IMR-90 (cell line): ENCODE measurements around the gene KMT2D. TPM values are rescaled to one million over a fixed set of nuclear protein-coding genes. Genes with fewer than 3 reads are reported as not detected.

ENCODE experiments used
- ATAC-seq: fragments of 200-7000 bp; cut with Tn5 transposase; 2 replicates; pipeline ENCODE4 v1.9.1; 2020; ENCODE audit warnings: low read depth, mild to moderate bottlenecking, moderate library complexity
- BruUV-seq: library from RNA; stranded (reverse); fragments of 400-500 nt; replicated peaks from 2 replicates; lab custom pipeline; 2021; lab: Mats Ljungman, UMichigan
- CTCF ChIA-PET: fragments of 300-600 bp; formaldehyde crosslinking; extraction: SDS; loops from one replicate; lab custom pipeline; 2021; ENCODE audit warnings: antibody characterized with exemption; lab: Yijun Ruan, JAX
- POLR2A ChIA-PET: fragments of 300-600 bp; sonication (Branson Sonifier 250); formaldehyde crosslinking; loops from one replicate; lab custom pipeline; 2022; ENCODE audit warnings: antibody characterized with exemption; ENCODE audit not compliant: unreplicated experiment; lab: Charles Lee
- DNase-seq: peaks from one replicate; pipeline ENCODE4 v3.0.0; 2013
- H2AFZ ChIP-seq: replicated peaks from 2 replicates; pipeline ENCODE3; 2013; ENCODE audit warnings: low read length, mild to moderate bottlenecking; ENCODE audit not compliant: poor library complexity
- H2AK5ac ChIP-seq: 2 replicates; pipeline ENCODE4 v1.6.1; 2013; ENCODE audit warnings: low read depth, low read length, inconsistent platforms
- H2AK9ac ChIP-seq: replicated peaks from 2 replicates; pipeline ENCODE3; 2013; ENCODE audit warnings: mild to moderate bottlenecking, low read depth, low read length, moderate library complexity; ENCODE audit not compliant: poor library complexity
- H2BK120ac ChIP-seq: 2 replicates; pipeline ENCODE4 v1.6.1; 2013; ENCODE audit warnings: low read depth, low read length, inconsistent platforms
- H2BK15ac ChIP-seq: 3 replicates; pipeline ENCODE4 v1.6.1; 2013; ENCODE audit warnings: low read depth, low read length, inconsistent platforms
- H2BK20ac ChIP-seq: 2 replicates; pipeline ENCODE4 v1.6.1; 2013; ENCODE audit warnings: low read depth, mild to moderate bottlenecking, inconsistent platforms, low read length, moderate library complexity
- H2BK5ac ChIP-seq: 2 replicates; pipeline ENCODE4 v1.6.1; 2013; ENCODE audit warnings: mild to moderate bottlenecking, low read depth, low read length, inconsistent platforms; ENCODE audit not compliant: poor library complexity, severe bottlenecking
- H3K14ac ChIP-seq: replicated peaks from 2 replicates; pipeline ENCODE4 v1.6.1; 2013; ENCODE audit warnings: low read depth, low read length, inconsistent platforms
- H3K18ac ChIP-seq: 2 replicates; pipeline ENCODE4 v1.6.1; 2013; ENCODE audit warnings: low read depth, low read length, control low read depth
- H3K23ac ChIP-seq: 2 replicates; pipeline ENCODE4 v1.6.1; 2013; ENCODE audit warnings: low read depth, low read length, inconsistent platforms
- H3K27ac ChIP-seq: 2 replicates; pipeline ENCODE4 v1.5.1; 2013; ENCODE audit warnings: mild to moderate bottlenecking, control low read depth, low read length; ENCODE audit not compliant: insufficient read depth
- H3K27me3 ChIP-seq: 2 replicates; pipeline ENCODE4 v1.6.1; 2013; ENCODE audit warnings: low read length; ENCODE audit not compliant: control insufficient read depth, insufficient read depth
- H3K36me3 ChIP-seq: 2 replicates; pipeline ENCODE4 v1.6.1; 2013; ENCODE audit warnings: low read length, mixed read lengths; ENCODE audit not compliant: control insufficient read depth, insufficient read depth
- H3K4ac ChIP-seq: 2 replicates; pipeline ENCODE4 v1.6.1; 2013; ENCODE audit warnings: low read depth, low read length, inconsistent platforms
- H3K4me1 ChIP-seq: 2 replicates; pipeline ENCODE4 v1.6.1; 2013; ENCODE audit warnings: low read length, mixed read lengths; ENCODE audit not compliant: control insufficient read depth, insufficient read depth
- H3K4me2 ChIP-seq: 2 replicates; pipeline ENCODE4 v1.6.1; 2013; ENCODE audit warnings: low read depth, mild to moderate bottlenecking, control low read depth, low read length, moderate library complexity
- H3K4me3 ChIP-seq: 2 replicates; pipeline ENCODE4 v1.5.1; 2013; ENCODE audit warnings: low read depth, mild to moderate bottlenecking, control low read depth, low read length, moderate library complexity; ENCODE audit not compliant: insufficient read depth
- H3K56ac ChIP-seq: 2 replicates; pipeline ENCODE4 v1.6.1; 2013; ENCODE audit warnings: low read length, inconsistent platforms; ENCODE audit not compliant: insufficient read depth; ENCODE audit errors: extremely low read depth
- H3K79me1 ChIP-seq, 2 experiments: 2 replicates each; pipeline ENCODE4 v1.6.1; 2013; ENCODE audit warnings: low read length in 2 of 2, inconsistent platforms in 1 of 2, low read depth in 1 of 2
- H3K9ac ChIP-seq: 2 replicates; pipeline ENCODE4 v1.6.1; 2013; ENCODE audit warnings: low read depth, low read length, control low read depth
- H3K9me1 ChIP-seq: 2 replicates; pipeline ENCODE4 v1.6.1; 2013; ENCODE audit warnings: low read length, inconsistent platforms; ENCODE audit not compliant: insufficient read depth
- H3K9me3 ChIP-seq: 2 replicates; pipeline ENCODE4 v1.6.1; 2013; ENCODE audit warnings: low read length; ENCODE audit not compliant: control insufficient read depth, insufficient read depth
- H4K20me1 ChIP-seq: 2 replicates; pipeline ENCODE4 v1.6.1; 2013; ENCODE audit warnings: low read length, inconsistent platforms; ENCODE audit not compliant: insufficient read depth
- H4K5ac ChIP-seq: 2 replicates; pipeline ENCODE4 v1.6.1; 2013; ENCODE audit warnings: mild to moderate bottlenecking, low read depth, low read length, control low read depth
- H4K8ac ChIP-seq, 2 experiments: 2 replicates each; pipeline ENCODE4 v1.6.1; 2013; ENCODE audit warnings: low read depth in 2 of 2, low read length in 2 of 2, control low read depth in 1 of 2, inconsistent platforms in 1 of 2
- H4K91ac ChIP-seq: 2 replicates; pipeline ENCODE4 v1.6.1; 2013; ENCODE audit warnings: low read depth, low read length, inconsistent platforms; ENCODE audit not compliant: insufficient read depth
- BHLHE40 ChIP-seq: fragments of 150-350 bp; IDR thresholded peaks from 2 replicates; pipeline ENCODE4 v1.6.1; 2016; ENCODE audit warnings: mild to moderate bottlenecking, low read depth, low read length
- CHD1 ChIP-seq: IDR thresholded peaks from 2 replicates; pipeline ENCODE4 v1.6.1; 2012; ENCODE audit warnings: low read depth, low read length, improper control_type of control experiment
- CTCF ChIP-seq: conservative IDR thresholded peaks from 2 replicates; pipeline ENCODE4 v1.5.1; 2012; ENCODE audit warnings: mild to moderate bottlenecking, low read depth, low read length, improper control_type of control experiment
- MAFK ChIP-seq: IDR thresholded peaks from 2 replicates; pipeline ENCODE4 v1.6.1; 2012; ENCODE audit warnings: low read depth, low read length, improper control_type of control experiment
- MAZ ChIP-seq: IDR thresholded peaks from 2 replicates; pipeline ENCODE4 v1.6.1; 2012; ENCODE audit warnings: low read depth, mild to moderate bottlenecking, low read length, improper control_type of control experiment, moderate library complexity, borderline replicate concordance
- POLR2A ChIP-seq: IDR thresholded peaks from 2 replicates; pipeline ENCODE4 v1.6.1; 2012; ENCODE audit warnings: mild to moderate bottlenecking, low read depth, low read length
- RAD21 ChIP-seq: IDR thresholded peaks from 2 replicates; pipeline ENCODE4 v1.6.1; 2012; ENCODE audit warnings: low read length, improper control_type of control experiment
- RCOR1 ChIP-seq: IDR thresholded peaks from 2 replicates; pipeline ENCODE4 v1.6.1; 2012; ENCODE audit warnings: mild to moderate bottlenecking, low read length, improper control_type of control experiment; ENCODE audit not compliant: insufficient replicate concordance
- USF2 ChIP-seq: fragments of 150-350 bp; IDR thresholded peaks from 2 replicates; pipeline ENCODE4 v1.6.1; 2017; ENCODE audit warnings: mild to moderate bottlenecking, antibody characterized with exemption, low read length, low read depth
- WGBS, 2 experiments: methylation state at CpG; one replicate each; pipeline versions ENCODE4 v1.1.5 to v1.1.7; 2013; ENCODE audit warnings: missing lambda C conversion rate in 2 of 2; ENCODE audit not compliant: insufficient read length in 1 of 2; ENCODE audit errors: extremely low coverage in 2 of 2; 5-methylcytosine and 5-hydroxymethylcytosine counted together
- dilution Hi-C: fragments of 300-500 bp; cut with HindIII; formaldehyde crosslinking; loops from one replicate; pipeline ENCODE4 v1.14.3; 2018; ENCODE audit warnings: low sequenced_read_pairs; ENCODE audit not compliant: unreplicated experiment
- in situ Hi-C: fragments of 300-500 bp; cut with MboI; formaldehyde crosslinking; loops from 3 replicates; pipeline ENCODE4 v1.14.3; 2019; ENCODE audit warnings: low sequenced_read_pairs, inconsistent platforms, mixed read lengths
- intact Hi-C: fragments of 100-400 bp; cut with micrococcal nuclease; formaldehyde crosslinking; loops from 2 replicates; pipeline ENCODE4 v1.10.0; 2022
- polyA plus RNA-seq, 3 experiments: library from polyadenylated mRNA; depleted of rRNA; stranded (reverse); fragments of >200 nt; gene quantifications; 2 replicates each; pipeline ENCODE4 v1.2.3, GENCODE V29; 2012; ENCODE audit warnings: low replicate concordance in 1 of 3
- total RNA-seq: library from RNA; depleted of rRNA; stranded (reverse); fragments of >200 nt; gene quantifications from 2 replicates; pipeline ENCODE4 v1.2.3, GENCODE V29; 2012
- TF ChIP-seq, protein P1 (sequence below): fragments of 150-350 bp; IDR thresholded peaks from 2 replicates; pipeline ENCODE4 v1.6.1; 2016; ENCODE audit warnings: low read depth, mild to moderate bottlenecking, low read length, moderate library complexity, borderline replicate concordance

Gene KMT2D
- total and polyA plus RNA-seq, 2 of the 4 experiments (the other 2 are of a cell fraction), result 6.6 to 25.2 TPM

DNA sequence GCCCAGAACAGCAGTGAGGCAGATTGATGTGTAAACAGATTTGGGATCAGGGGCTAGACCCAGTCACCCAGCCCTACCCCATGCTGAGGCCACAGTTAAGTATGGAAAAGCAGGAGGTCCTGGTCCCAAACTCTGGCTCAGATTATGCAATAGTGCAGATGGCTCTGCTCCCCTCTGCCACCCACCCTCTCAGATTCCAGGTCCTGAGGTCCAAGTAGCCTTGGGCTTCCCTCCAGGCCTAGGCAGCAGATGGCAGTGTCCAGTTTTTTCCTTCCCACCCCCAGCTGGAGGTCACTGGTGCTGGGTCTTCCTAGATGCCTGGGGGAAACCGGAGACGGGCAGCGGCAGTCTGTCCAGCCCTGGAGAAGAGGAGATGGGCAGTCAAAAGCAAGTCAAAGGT lies 36.8 kb upstream of the KMT2D start:
- no peak overlapping the region for H3K4me3 ChIP-seq
- H4K5ac ChIP-seq, result no peak overlapping the region
- peaks cover 5% of the 10 kb centered on the region; the same call in 1 of the 2 replicates for H3K4me1 ChIP-seq
- intact Hi-C loops, result no loop called here
- H3K9me1 ChIP-seq, result no peaks in the 10 kb centered on the region
- H3K9ac ChIP-seq, result no peak overlapping the region
- no peak overlapping the region for H3K18ac ChIP-seq
- peaks cover 44% of the 10 kb centered on the region for H3K36me3 ChIP-seq
- H2BK5ac ChIP-seq, result no peak overlapping the region
- ChIA-PET CTCF (no interaction called here), POLR2A (no interaction called here)
- peaks cover 9% of the 10 kb centered on the region; the same call in 1 of the 2 replicates for H4K20me1 ChIP-seq
- H3K4me2 ChIP-seq, result no peak overlapping the region
- no peak overlapping the region for H2BK120ac ChIP-seq
- no peak overlapping the region for H3K14ac ChIP-seq
- H4K8ac ChIP-seq, result no peak overlapping the region
- TSS peak; percentile 39 for BruUV-seq
- dilution Hi-C loops, result no loop called here
- H2AFZ ChIP-seq, result peak overlapping the region; percentile 36
- no peak overlapping the region for H3K56ac ChIP-seq
- TF ChIP-seq RCOR1 (no peak), CHD1 (no peak), BHLHE40 (no peak), CTCF (no peak), USF2 (no peak), POLR2A (no peak), MAFK (no peak), RAD21 (no peak), MAZ (no peak)
- TF ChIP-seq, protein P1, sequence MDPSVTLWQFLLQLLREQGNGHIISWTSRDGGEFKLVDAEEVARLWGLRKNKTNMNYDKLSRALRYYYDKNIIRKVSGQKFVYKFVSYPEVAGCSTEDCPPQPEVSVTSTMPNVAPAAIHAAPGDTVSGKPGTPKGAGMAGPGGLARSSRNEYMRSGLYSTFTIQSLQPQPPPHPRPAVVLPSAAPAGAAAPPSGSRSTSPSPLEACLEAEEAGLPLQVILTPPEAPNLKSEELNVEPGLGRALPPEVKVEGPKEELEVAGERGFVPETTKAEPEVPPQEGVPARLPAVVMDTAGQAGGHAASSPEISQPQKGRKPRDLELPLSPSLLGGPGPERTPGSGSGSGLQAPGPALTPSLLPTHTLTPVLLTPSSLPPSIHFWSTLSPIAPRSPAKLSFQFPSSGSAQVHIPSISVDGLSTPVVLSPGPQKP, result no peak
- WGBS, 2 experiments, result 89% methylated on average over 3 of the region's 3 CpGs; no CpG with 5 or more reads in 1 of the 2 experiments
- H3K4ac ChIP-seq, result no peak overlapping the region
- in situ Hi-C loops, result no loop called here
- no peak overlapping the region for H2BK20ac ChIP-seq
- no peak overlapping the region for H3K23ac ChIP-seq
- H3K79me1 ChIP-seq, result peaks cover 0 to 2% of the 10 kb centered on the region in 2 experiments; a peak in 3 of 4 replicates
- no peak overlapping the region for H2AK5ac ChIP-seq
- DNase-seq (no peak), ATAC-seq (no peak)
- H3K27ac ChIP-seq, result no peak overlapping the region
- peaks cover 14% of the 10 kb centered on the region; the same call in 1 of the 2 replicates for H3K27me3 ChIP-seq
- H2BK15ac ChIP-seq, result no peak overlapping the region
- H2AK9ac ChIP-seq, result peak overlapping the region; percentile 21
- no peak overlapping the region for H4K91ac ChIP-seq
- no peaks in the 10 kb centered on the region for H3K9me3 ChIP-seq
